ENCODE data around the gene LDLRAD3. TPM values are rescaled to one million over a fixed set of nuclear protein-coding genes. Genes with fewer than 3 reads are reported as not detected.

Gene LDLRAD3
- total RNA-seq, 1 experiment from 2014 or later, result 11.0 TPM

- no peak for DNase-seq (ENCODE audit: extremely low read depth, low read depth)
Measured at GRCh38 chr11:36222831-36223635, 279.2 kb downstream of the LDLRAD3 start.

GRCh38 chr11:36224209-36224882 is 280.5 kb downstream of the LDLRAD3 start:
- DNase-seq (ENCODE audit: extremely low read depth, low read depth), result no peak

- no peak for DNase-seq (ENCODE audit: extremely low read depth, low read depth)
Measured at GRCh38 chr11:36227044-36227443, 283.2 kb downstream of the LDLRAD3 start.

GRCh38 chr11:36228689-36229088 is 284.8 kb downstream of the LDLRAD3 start:
- no peak for DNase-seq (ENCODE audit: extremely low read depth, low read depth)

GRCh38 chr11:36229091-36229705 is 285.3 kb downstream of the LDLRAD3 start:
- DNase-seq (ENCODE audit: extremely low read depth, low read depth), result no peak

GRCh38 chr11:36230779-36231699 is 287.2 kb downstream of the LDLRAD3 start:
- no peak for DNase-seq (ENCODE audit: extremely low read depth, low read depth)

- no peak for DNase-seq (ENCODE audit: extremely low read depth, low read depth)
Measured at GRCh38 chr11:36233204-36233603, 289.3 kb downstream of the LDLRAD3 start.

GRCh38 chr11:36234825-36235224 is 291.0 kb downstream of the LDLRAD3 start:
- DNase-seq (ENCODE audit: extremely low read depth, low read depth), result no peak

- DNase-seq (ENCODE audit: extremely low read depth, low read depth), result no peak
Measured at GRCh38 chr11:36235750-36236149, 291.9 kb downstream of the LDLRAD3 start.

GRCh38 chr11:36237391-36237790 is 293.5 kb downstream of the LDLRAD3 start:
- no peak for DNase-seq (ENCODE audit: extremely low read depth, low read depth)

GRCh38 chr11:36238036-36238631 is 294.3 kb downstream of the LDLRAD3 start:
- no peak for DNase-seq (ENCODE audit: extremely low read depth, low read depth)

GRCh38 chr11:36238881-36239280 is 295.0 kb downstream of the LDLRAD3 start:
- no peak for DNase-seq (ENCODE audit: extremely low read depth, low read depth)

- no peak for DNase-seq (ENCODE audit: extremely low read depth, low read depth)
Measured at GRCh38 chr11:36239636-36240035, 295.8 kb downstream of the LDLRAD3 start.

GRCh38 chr11:36240173-36240572 is 296.3 kb downstream of the LDLRAD3 start:
- DNase-seq (ENCODE audit: extremely low read depth, low read depth), result no peak

- DNase-seq (ENCODE audit: extremely low read depth, low read depth), result no peak
Measured at GRCh38 chr11:36240801-36241200, 296.9 kb downstream of the LDLRAD3 start.

- no peak for DNase-seq (ENCODE audit: extremely low read depth, low read depth)
Measured at GRCh38 chr11:36241497-36241896, 297.6 kb downstream of the LDLRAD3 start.

GRCh38 chr11:36243641-36244040 is 299.8 kb downstream of the LDLRAD3 start:
- no peak for DNase-seq (ENCODE audit: extremely low read depth, low read depth)

GRCh38 chr11:36247493-36247892 is 303.6 kb downstream of the LDLRAD3 start:
- no peak for DNase-seq (ENCODE audit: extremely low read depth, low read depth)

- no peak for DNase-seq (ENCODE audit: extremely low read depth, low read depth)
Measured at GRCh38 chr11:36248436-36248835, 304.6 kb downstream of the LDLRAD3 start.

- no peak for DNase-seq (ENCODE audit: extremely low read depth, low read depth)
Measured at GRCh38 chr11:36249246-36249645, 305.4 kb downstream of the LDLRAD3 start.

Data from NCI-H460 (cell line).